ENCODE data around the gene MSX2.

MSX2 gene

GRCh38 chr5:174721530-174722432, 2.6 kb upstream of the MSX2 start:
- H3K79me2 ChIP-seq (ENCODE audit: insufficient read depth, low read length): no peaks in the 10 kb centered on the region
- no peak overlapping the region for H3K4me3 ChIP-seq (ENCODE audit: low read depth, low read length, poor library complexity, severe bottlenecking)
- no peaks in the 10 kb centered on the region for H4K20me1 ChIP-seq (ENCODE audit: insufficient read depth, low read length)
- no peaks in the 10 kb centered on the region for H3F3A ChIP-seq (ENCODE audit: insufficient read depth, low read length)
- H3K4me2 ChIP-seq (ENCODE audit: low read length): no peak overlapping the region
- no peaks in the 10 kb centered on the region for H3K27me3 ChIP-seq (ENCODE audit: insufficient read depth, low read length)
- H2AFZ ChIP-seq (ENCODE audit: low read length): no peak overlapping the region
- H3K9me3 ChIP-seq (ENCODE audit: low read length): no peaks in the 10 kb centered on the region
- TF ChIP-seq EZH2 (IDR thresholded peaks at IDR 0.05; ENCODE audit: borderline replicate concordance, low read length): no peak
- no peak for TF ChIP-seq CTCF (IDR thresholded peaks at IDR 0.05; ENCODE audit: low read length)
- no peaks in the 10 kb centered on the region for H3K36me3 ChIP-seq (ENCODE audit: insufficient read depth, low read length)
- no peak overlapping the region for H3K27ac ChIP-seq (ENCODE audit: low read depth, low read length, poor library complexity, severe bottlenecking)
- no peaks in the 10 kb centered on the region for H3K9me2 ChIP-seq (ENCODE audit: low read depth, low read length)
- H3K9ac ChIP-seq (ENCODE audit: low read length): no peak overlapping the region
- H3K4me1 ChIP-seq (ENCODE audit: insufficient read depth, low read length, severe bottlenecking): no peaks in the 10 kb centered on the region

- Histone ChIP-seq H3K9me2 (ENCODE audit: low read depth, low read length) (no peaks in the 10 kb centered on the region), H3K9me3 (ENCODE audit: low read length) (no peaks in the 10 kb centered on the region), H3K4me3 (ENCODE audit: low read depth, low read length, poor library complexity, severe bottlenecking) (no peak overlapping the region), H3K4me2 (ENCODE audit: low read length) (no peak overlapping the region), H3K36me3 (ENCODE audit: insufficient read depth, low read length) (no peaks in the 10 kb centered on the region), H3F3A (ENCODE audit: insufficient read depth, low read length) (no peaks in the 10 kb centered on the region), H4K20me1 (ENCODE audit: insufficient read depth, low read length) (no peaks in the 10 kb centered on the region), H2AFZ (ENCODE audit: low read length) (no peak overlapping the region), H3K27ac (ENCODE audit: low read depth, low read length, poor library complexity, severe bottlenecking) (no peak overlapping the region), H3K79me2 (ENCODE audit: insufficient read depth, low read length) (no peaks in the 10 kb centered on the region), H3K27me3 (ENCODE audit: insufficient read depth, low read length) (no peaks in the 10 kb centered on the region), H3K9ac (ENCODE audit: low read length) (no peak overlapping the region), H3K4me1 (ENCODE audit: insufficient read depth, low read length, severe bottlenecking) (no peaks in the 10 kb centered on the region)
- TF ChIP-seq EZH2 (IDR thresholded peaks at IDR 0.05; ENCODE audit: borderline replicate concordance, low read length) (no peak), CTCF (IDR thresholded peaks at IDR 0.05; ENCODE audit: low read length) (no peak)
Measured at GRCh38 chr5:174722500-174722899, 1.9 kb upstream of the MSX2 start.

GRCh38 chr5:174723315-174723978, 935 bp upstream of the MSX2 start:
- Histone ChIP-seq H3K79me2 (ENCODE audit: insufficient read depth, low read length) (no peaks in the 10 kb centered on the region), H3F3A (ENCODE audit: insufficient read depth, low read length) (no peaks in the 10 kb centered on the region), H4K20me1 (ENCODE audit: insufficient read depth, low read length) (no peaks in the 10 kb centered on the region), H3K4me1 (ENCODE audit: insufficient read depth, low read length, severe bottlenecking) (no peaks in the 10 kb centered on the region), H3K9me2 (ENCODE audit: low read depth, low read length) (no peaks in the 10 kb centered on the region), H3K9me3 (ENCODE audit: low read length) (no peaks in the 10 kb centered on the region), H3K9ac (ENCODE audit: low read length) (no peak overlapping the region), H3K27me3 (ENCODE audit: insufficient read depth, low read length) (no peaks in the 10 kb centered on the region), H3K36me3 (ENCODE audit: insufficient read depth, low read length) (no peaks in the 10 kb centered on the region), H3K4me2 (ENCODE audit: low read length) (no peak overlapping the region), H3K4me3 (ENCODE audit: low read depth, low read length, poor library complexity, severe bottlenecking) (no peak overlapping the region), H3K27ac (ENCODE audit: low read depth, low read length, poor library complexity, severe bottlenecking) (no peak overlapping the region), H2AFZ (ENCODE audit: low read length) (no peak overlapping the region)
- no peak for TF ChIP-seq CTCF (IDR thresholded peaks at IDR 0.05; ENCODE audit: low read length)
- no peak for TF ChIP-seq EZH2 (IDR thresholded peaks at IDR 0.05; ENCODE audit: borderline replicate concordance, low read length)

Measured in OCI-LY1 (cell line).